K562 (cell line): Measurements from ENCODE around the gene SCART1. TPM values are rescaled to one million over a fixed set of nuclear protein-coding genes. Genes with fewer than 3 reads are reported as not detected.
"Not testable (repeated sequence)": the region's sequence is repeated elsewhere in the genome, so short reads cannot be mapped to it uniquely, and the experiment has no call there.

ENCODE experiments used
- ATAC-seq: fragments of 200-7000 bp; cut with Tn5 transposase; 3 replicates; pipeline ENCODE4 v1.9.1; 2020; ENCODE audit warnings: moderate library complexity
- BruUV-seq: library from RNA; stranded (reverse); fragments of 400-500 nt; replicated peaks from 2 replicates; lab custom pipeline; 2021; lab: Mats Ljungman, UMichigan
- CTCF ChIA-PET: fragments of 300-600 bp; formaldehyde crosslinking; extraction: SDS; loops from one replicate; lab custom pipeline; 2021; ENCODE audit warnings: low intra/inter-chr PET ratio; lab: Yijun Ruan, JAX
- POLR2A ChIA-PET: fragments of 300-600, 350-650 bp; sonication (Branson Sonifier 250); formaldehyde crosslinking; extraction: SDS; loops from one replicate; lab custom pipeline; 2021; ENCODE audit warnings: antibody characterized with exemption, inconsistent platforms; lab: Yijun Ruan, JAX
- DNase-seq, 4 experiments: peaks; one replicate each; pipeline versions ENCODE4 v3.0.0 to v3.0.0-alpha.2; 2011 to 2018; ENCODE audit warnings: low spot score in 3 of 4, mixed read lengths in 3 of 4; ENCODE audit errors: extremely low read depth in 1 of 4
- FAIRE-seq: peaks from 2 replicates; lab custom pipeline; 2011; peaks lifted over from hg19 to GRCh38; lab: Jason Lieb, UNC
- H2AFZ ChIP-seq: 2 replicates; pipeline ENCODE4 v1.6.0; 2011; ENCODE audit warnings: low read depth, low read length, control low read depth, inconsistent platforms
- H3K27ac ChIP-seq: fragments of 200-600 bp; 3 replicates; pipeline ENCODE4 v1.8.0; 2011; ENCODE audit warnings: low read depth, mild to moderate bottlenecking, control low read depth, inconsistent platforms, low read length, moderate library complexity, mixed read lengths; ENCODE audit errors: extremely low read depth
- H3K27me3 ChIP-seq, 2 experiments: fragments of 300-600 bp in 1 of 2; 2 replicates in 1 of 2; 3 replicates in 1 of 2; pipeline versions ENCODE4 v1.6.0 to v1.8.0; 2011; ENCODE audit warnings: inconsistent platforms in 2 of 2, low read length in 2 of 2, mild to moderate bottlenecking in 1 of 2, mixed read lengths in 1 of 2, moderate library complexity in 1 of 2; ENCODE audit not compliant: control insufficient read depth in 2 of 2, insufficient read depth in 2 of 2
- H3K36me3 ChIP-seq: fragments of 300-600 bp; 3 replicates; pipeline ENCODE4 v1.8.0; 2011; ENCODE audit warnings: mild to moderate bottlenecking, low read length, inconsistent platforms; ENCODE audit not compliant: control insufficient read depth, insufficient read depth
- H3K4me1 ChIP-seq, 2 experiments: fragments of 200-600 bp in 1 of 2; replicated peaks in 1 of 2; 2 replicates in 1 of 2; 3 replicates in 1 of 2; pipeline versions ENCODE4 v1.5.1 to v1.8.0; 2011; ENCODE audit warnings: inconsistent platforms in 2 of 2, low read length in 2 of 2, mild to moderate bottlenecking in 1 of 2, mixed read lengths in 1 of 2, moderate library complexity in 1 of 2; ENCODE audit not compliant: control insufficient read depth in 2 of 2, insufficient read depth in 2 of 2
- H3K4me2 ChIP-seq: 2 replicates; pipeline ENCODE4 v1.6.1; 2011; ENCODE audit warnings: low read length, control low read depth, inconsistent platforms, mixed read lengths; ENCODE audit not compliant: insufficient read depth
- H3K4me3 ChIP-seq: fragments of 200-600 bp; sonication (generic), shearing (Covaris generic); 2 replicates; pipeline ENCODE4 v1.5.1; 2016; ENCODE audit warnings: control low read depth, inconsistent platforms
- H3K79me2 ChIP-seq: fragments of 200-600 bp; 3 replicates; pipeline ENCODE4 v1.8.0; 2011; ENCODE audit warnings: low read length, inconsistent platforms; ENCODE audit not compliant: control insufficient read depth, insufficient read depth
- H3K9ac ChIP-seq, 2 experiments: 2 replicates each; pipeline versions ENCODE4 v1.6.0 to v1.6.1; 2011; ENCODE audit warnings: low read depth in 2 of 2, low read length in 2 of 2, control low read depth in 1 of 2, inconsistent platforms in 1 of 2, mild to moderate bottlenecking in 1 of 2, mixed read lengths in 1 of 2; ENCODE audit not compliant: insufficient read depth in 1 of 2
- H3K9me1 ChIP-seq: one replicate; pipeline ENCODE4 v1.6.0; 2011; ENCODE audit warnings: inconsistent platforms, mild to moderate bottlenecking, low read length, moderate library complexity; ENCODE audit not compliant: control insufficient read depth, insufficient read depth
- H3K9me3 ChIP-seq: replicated peaks from 2 replicates; pipeline ENCODE4 v1.5.1; 2011; ENCODE audit warnings: low read depth, low read length, inconsistent platforms; ENCODE audit not compliant: control insufficient read depth, insufficient read depth
- H4K20me1 ChIP-seq: replicated peaks from 2 replicates; pipeline ENCODE4 v1.6.1; 2011; ENCODE audit warnings: low read length, inconsistent platforms, mixed read lengths; ENCODE audit not compliant: control insufficient read depth, insufficient read depth
- DEAF1 ChIP-seq: fragments of 450-650 bp; formaldehyde crosslinking; IDR thresholded peaks from 2 replicates; pipeline ENCODE4 v1.4.0; 2020; ENCODE audit warnings: mild to moderate bottlenecking, moderate library complexity
- NFIC ChIP-seq: fragments of 450-650 bp; IDR thresholded peaks from 2 replicates; pipeline ENCODE4 v1.6.1; 2017; ENCODE audit warnings: mild to moderate bottlenecking, inconsistent platforms
- REST ChIP-seq, 2 experiments: fragments of 450-650 bp; formaldehyde crosslinking in 1 of 2; IDR thresholded peaks; 2 replicates each; pipeline versions ENCODE4 v1.4.0 to v1.6.1; 2014 to 2020; ENCODE audit warnings: mild to moderate bottlenecking in 2 of 2, borderline replicate concordance in 1 of 2, low read depth in 1 of 2
- SMC3 ChIP-seq: conservative IDR thresholded peaks from 2 replicates; pipeline ENCODE4 v1.6.1; 2011; ENCODE audit warnings: low read depth, low read length, improper control_type of control experiment; ENCODE audit not compliant: insufficient read depth
- ZNF766 ChIP-seq: fragments of 200-800 bp; sonication (Bioruptor generic); conservative IDR thresholded peaks from 2 replicates; pipeline ENCODE4 v1.6.1; 2016; ENCODE audit warnings: missing genetic modification characterization, missing compliant biosample characterization
- WGBS: fragments of 100-300 bp; shearing (Covaris generic); methylation state at CpG from one replicate; pipeline ENCODE4 v1.1.6; 2016; ENCODE audit warnings: low coverage, mixed read lengths; ENCODE audit not compliant: insufficient coverage; ENCODE audit errors: missing lambda C conversion rate; 5-methylcytosine and 5-hydroxymethylcytosine counted together
- in situ Hi-C: fragments of 300-500 bp; cut with MboI; formaldehyde crosslinking; loops from 4 replicates; pipeline ENCODE4 v1.15.0; 2018; ENCODE audit warnings: inconsistent platforms, mixed read lengths
- intact Hi-C: fragments of 100-400 bp; cut with micrococcal nuclease; formaldehyde crosslinking; loops from 2 replicates; pipeline ENCODE4 v1.14.2; 2022
- polyA plus RNA-seq, 8 experiments: library from polyadenylated mRNA; depleted of rRNA in 4 of 8; stranded (reverse) in 5 of 8; unstranded in 3 of 8; fragments of >200 nt; fragmentation: Nextera tagmentation in 2 of 8; fragmentation: Illumina TruSeq in 1 of 8; extraction: Ambion mirVana in 2 of 8; extraction: Trizol in 1 of 8; gene quantifications; 2 replicates each; pipeline versions ENCODE4 v1.2.1 to v1.2.3, GENCODE V29; 2011 to 2014; ENCODE audit warnings: inconsistent platforms in 1 of 8, missing spikeins in 1 of 8
- total RNA-seq, 7 experiments: library from RNA; depleted of rRNA in 6 of 7; stranded (reverse); fragments of >200 nt in 6 of 7; fragmentation: Illumina TruSeq in 2 of 7; extraction: Trizol in 2 of 7; gene quantifications; 2 replicates each; pipeline versions ENCODE4 v1.2.1 to v1.2.3, GENCODE V29; 2011 to 2021; ENCODE audit warnings: low replicate concordance in 1 of 7

Gene SCART1
- total and polyA plus RNA-seq, 9 of the 15 experiments (the other 6 are each of a cell fraction or from before 2014, with no cell fraction given), result 0.18 to 6.5 (median 4.5) TPM

DNA sequence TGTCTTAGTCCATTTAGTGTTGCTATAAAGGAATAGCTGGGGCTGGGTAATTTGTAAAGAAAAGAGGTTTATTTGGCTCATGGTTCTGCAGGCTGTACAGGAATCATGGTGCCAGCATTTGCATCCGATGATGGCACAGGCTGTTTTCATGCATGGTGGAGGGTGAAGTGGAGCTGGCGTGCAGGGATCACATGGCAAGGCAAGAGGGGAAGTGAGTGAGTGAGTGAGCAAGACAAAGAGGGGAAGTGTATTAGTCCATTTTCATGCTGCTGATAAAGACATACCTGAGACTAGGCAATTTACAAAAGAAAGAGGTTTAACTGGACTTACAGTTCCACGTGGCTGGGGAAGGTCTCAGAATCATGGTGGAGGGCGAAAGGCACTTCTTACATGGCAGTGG, 39.8 kb downstream of the SCART1 start:
- H3K9me1 ChIP-seq, H3K4me3 ChIP-seq, ATAC-seq, FAIRE-seq, H2AFZ ChIP-seq, H3K9me3 ChIP-seq, intact Hi-C loops, H3K36me3 ChIP-seq, BruUV-seq, in situ Hi-C loops, H3K9ac ChIP-seq, H3K4me1 ChIP-seq, H4K20me1 ChIP-seq, DNase-seq, CTCF ChIA-PET, POLR2A ChIA-PET, H3K4me2 ChIP-seq, H3K27me3 ChIP-seq, H3K27ac ChIP-seq, H3K79me2 ChIP-seq: not testable (repeated sequence)
- 4% methylated on average over 4 of the region's 4 CpGs for WGBS
- TF ChIP-seq ZNF766 (CRISPR knock-in tag), result peak; percentile 46; the same call in 1 of the 2 replicates

GRCh38 chr10:133497363-133497762, 43.6 kb downstream of the SCART1 start:
- H4K20me1 ChIP-seq; H3K9me1 ChIP-seq; BruUV-seq; H3K4me3 ChIP-seq; H3K9ac ChIP-seq; ATAC-seq; H2AFZ ChIP-seq; H3K27ac ChIP-seq; H3K36me3 ChIP-seq; H3K4me2 ChIP-seq; H3K4me1 ChIP-seq; H3K79me2 ChIP-seq; FAIRE-seq; POLR2A ChIA-PET; H3K27me3 ChIP-seq; CTCF ChIA-PET; H3K9me3 ChIP-seq; TF ChIP-seq REST (CRISPR knock-in tag; IDR thresholded peaks at IDR 0.05; ENCODE audit: low read depth): not testable (repeated sequence)
- 0% methylated on average over 6 of the region's 6 CpGs for WGBS
- peak in 1 of 4 experiments; percentile 10 for DNase-seq
- intact Hi-C loops, result loop anchor here (2.0 kb wide), 1 partner anchor 59 kb away; no protein-coding TSS in a partner anchor
- in situ Hi-C loops, result loop anchor here (5.0 kb wide), 1 partner anchor 165 kb away; no protein-coding TSS in a partner anchor
- TF ChIP-seq NFIC (peak; percentile 27; the same call in 1 of the 2 replicates), SMC3 (peak; percentile 30; the same call in 1 of the 2 replicates), DEAF1 (CRISPR knock-in tag) (0 out of 2 replicates have a peak, but pooled peaks have one; percentile 45), REST (IDR thresholded peaks at IDR 0.05; ENCODE audit: borderline replicate concordance) (peak; percentile 74)
